ENCODE measurements around the gene ABCC2. TPM values are rescaled to one million over a fixed set of nuclear protein-coding genes. Genes with fewer than 3 reads are reported as not detected.

The ABCC2 gene
- total RNA-seq, 1 experiment from 2014 or later: 1.3 TPM

GRCh38 chr10:99850021-99850766, 67.8 kb downstream of the ABCC2 start:
- BruUV-seq (replicated peaks): no TSS peak
- CTCF ChIA-PET: interaction anchor here (1.1 kb wide), 1 partner anchor 196 kb away, joined by 3 read pairs; no protein-coding TSS in a partner anchor

GRCh38 chr10:99850767-99851340, 68.4 kb downstream of the ABCC2 start:
- intact Hi-C loops (cut with micrococcal nuclease; ENCODE audit: unreplicated experiment): loop anchor here (10.0 kb wide), 1 partner anchor 494 kb away; the partner anchor contains the start of gene SCD
- H3K9me3 ChIP-seq (ENCODE audit: low read depth, low read length, poor library complexity, severe bottlenecking): no peaks in the 10 kb centered on the region
- H3K27ac ChIP-seq (ENCODE audit: low read depth, low read length, poor library complexity, severe bottlenecking): peak overlapping the region; percentile 47
- no peak for DNase-seq (ENCODE audit: low spot score)
- ChIA-PET POLR2A (ENCODE audit: low non-redundant PET) (no interaction called here), CTCF (interaction anchor here (0.9 kb wide), 1 partner anchor 195 kb away, joined by 4 read pairs; no protein-coding TSS in a partner anchor)
- BruUV-seq (replicated peaks): no TSS peak
- no peak for TF ChIP-seq CTCF (conservative IDR thresholded peaks at IDR 0.05; ENCODE audit: low read depth, low read length)
- H3K4me3 ChIP-seq (ENCODE audit: low read depth, low read length, poor library complexity, severe bottlenecking): no peak overlapping the region
- no peaks in the 10 kb centered on the region for H3K27me3 ChIP-seq (replicated peaks; ENCODE audit: insufficient read depth, low read depth, low read length, poor library complexity)
- no peaks in the 10 kb centered on the region for H3K36me3 ChIP-seq (ENCODE audit: insufficient read depth, low read length, poor library complexity, severe bottlenecking)
- H3K4me1 ChIP-seq (ENCODE audit: insufficient read depth, low read length, poor library complexity, severe bottlenecking): peaks cover 23% of the 10 kb centered on the region

More at GRCh38 chr10:99850021-99850766, 67.8 kb downstream of the ABCC2 start:
- DNase-seq (ENCODE audit: low spot score): peak; percentile 66
- no peak for TF ChIP-seq CTCF (conservative IDR thresholded peaks at IDR 0.05; ENCODE audit: low read depth, low read length)
- TF ChIP-seq EZH2 (IDR thresholded peaks at IDR 0.05; ENCODE audit: borderline replicate concordance, low read depth, low read length, poor library complexity, severe bottlenecking): no peak
- Histone ChIP-seq H3K4me1 (ENCODE audit: insufficient read depth, low read length, poor library complexity, severe bottlenecking) (peaks cover 23% of the 10 kb centered on the region), H3K27me3 (replicated peaks; ENCODE audit: insufficient read depth, low read depth, low read length, poor library complexity) (no peaks in the 10 kb centered on the region), H3K36me3 (ENCODE audit: insufficient read depth, low read length, poor library complexity, severe bottlenecking) (no peaks in the 10 kb centered on the region), H3K27ac (ENCODE audit: low read depth, low read length, poor library complexity, severe bottlenecking) (peak overlapping the region; percentile 47), H3K4me3 (ENCODE audit: low read depth, low read length, poor library complexity, severe bottlenecking) (no peak overlapping the region), H3K9me3 (ENCODE audit: low read depth, low read length, poor library complexity, severe bottlenecking) (no peaks in the 10 kb centered on the region)
- intact Hi-C loops (cut with micrococcal nuclease; ENCODE audit: unreplicated experiment): loop anchor here (10.0 kb wide), 1 partner anchor 495 kb away; the partner anchor contains the start of gene SCD
- POLR2A ChIA-PET (ENCODE audit: low non-redundant PET): no interaction called here

- no peaks in the 10 kb centered on the region for H3K27me3 ChIP-seq (replicated peaks; ENCODE audit: insufficient read depth, low read depth, low read length, poor library complexity)
- H3K36me3 ChIP-seq (ENCODE audit: insufficient read depth, low read length, poor library complexity, severe bottlenecking): no peaks in the 10 kb centered on the region
- no peak overlapping the region for H3K4me3 ChIP-seq (ENCODE audit: low read depth, low read length, poor library complexity, severe bottlenecking)
- H3K27ac ChIP-seq (ENCODE audit: low read depth, low read length, poor library complexity, severe bottlenecking): no peak overlapping the region
- BruUV-seq (replicated peaks): no TSS peak
- no peaks in the 10 kb centered on the region for H3K9me3 ChIP-seq (ENCODE audit: low read depth, low read length, poor library complexity, severe bottlenecking)
- peaks cover 18% of the 10 kb centered on the region for H3K4me1 ChIP-seq (ENCODE audit: insufficient read depth, low read length, poor library complexity, severe bottlenecking)
- no peak for TF ChIP-seq CTCF (conservative IDR thresholded peaks at IDR 0.05; ENCODE audit: low read depth, low read length)
- TF ChIP-seq EZH2 (IDR thresholded peaks at IDR 0.05; ENCODE audit: borderline replicate concordance, low read depth, low read length, poor library complexity, severe bottlenecking): no peak
- ChIA-PET POLR2A (ENCODE audit: low non-redundant PET) (no interaction called here), CTCF (no interaction called here)
- intact Hi-C loops (cut with micrococcal nuclease; ENCODE audit: unreplicated experiment): loop anchor here (10.0 kb wide), 1 partner anchor 493 kb away; the partner anchor contains the start of gene SCD
- DNase-seq (ENCODE audit: low spot score): no peak
These were observed 69.4 kb downstream of the ABCC2 start for GRCh38 chr10:99851825-99852224.

All from A673 (cell line).